HK-2 (cell line): Measurements from ENCODE around the gene TBATA.

ENCODE experiments used
- DNase-seq: peaks from one replicate; pipeline ENCODE4 v3.0.0-alpha.2; 2018; ENCODE audit not compliant: unreplicated experiment

TBATA gene

GRCh38 chr10:70807556-70807955 lies 22.4 kb upstream of the TBATA start:
- no peak for DNase-seq

- no peak for DNase-seq
Measured at GRCh38 chr10:70806841-70807240, 21.7 kb upstream of the TBATA start.

GRCh38 chr10:70805619-70806215 lies 20.5 kb upstream of the TBATA start:
- no peak for DNase-seq

GRCh38 chr10:70804421-70804808 lies 19.2 kb upstream of the TBATA start:
- DNase-seq: no peak

- no peak for DNase-seq
Measured at GRCh38 chr10:70803775-70804420, 18.7 kb upstream of the TBATA start.

GRCh38 chr10:70801854-70802253 lies 16.7 kb upstream of the TBATA start:
- no peak for DNase-seq

- DNase-seq: no peak
Measured at GRCh38 chr10:70799124-70799523, 13.9 kb upstream of the TBATA start.

GRCh38 chr10:70797840-70798239 lies 12.7 kb upstream of the TBATA start:
- DNase-seq: no peak

GRCh38 chr10:70795613-70796012 lies 10.4 kb upstream of the TBATA start:
- DNase-seq: no peak

- DNase-seq: no peak
Measured at GRCh38 chr10:70791386-70792039, 6.3 kb upstream of the TBATA start.

- peak; percentile 31 for DNase-seq
Measured at GRCh38 chr10:70786799-70787415, 1.7 kb upstream of the TBATA start.

GRCh38 chr10:70784471-70784870 lies 706 bp downstream of the TBATA start:
- DNase-seq: peak; percentile 24

- DNase-seq: no peak
Measured at GRCh38 chr10:70784016-70784415, 1.2 kb downstream of the TBATA start.

- DNase-seq: no peak
Measured at GRCh38 chr10:70782746-70783680, 2.2 kb downstream of the TBATA start.

GRCh38 chr10:70782086-70782745 lies 3.0 kb downstream of the TBATA start:
- DNase-seq: no peak

GRCh38 chr10:70781461-70782051 lies 3.6 kb downstream of the TBATA start:
- no peak for DNase-seq

- DNase-seq: no peak
Measured at GRCh38 chr10:70780772-70781171, 4.4 kb downstream of the TBATA start.

- no peak for DNase-seq
Measured at GRCh38 chr10:70780370-70780760, 4.8 kb downstream of the TBATA start.

GRCh38 chr10:70779511-70780369 lies 5.4 kb downstream of the TBATA start:
- no peak for DNase-seq

- no peak for DNase-seq
Measured at GRCh38 chr10:70779088-70779487, 6.1 kb downstream of the TBATA start.
